HG02588 (cell line): ENCODE results near the gene CYP1A2.

Experiments used
- ATAC-seq: cut with Tn5 transposase; IDR thresholded peaks from one replicate; pipeline ENCODE4 v1.9.1; 2021; ENCODE audit warnings: mild to moderate bottlenecking, moderate library complexity; ENCODE audit not compliant: unreplicated experiment

CYP1A2 gene

GRCh38 chr15:74788683-74789151 lies 40.1 kb downstream of the CYP1A2 start:
- ATAC-seq, result peak; percentile 23

GRCh38 chr15:74789171-74789631 lies 40.6 kb downstream of the CYP1A2 start:
- no peak for ATAC-seq

- ATAC-seq, result no peak
Measured at GRCh38 chr15:74789741-74790079, 41.1 kb downstream of the CYP1A2 start.

GRCh38 chr15:74790080-74790916 lies 41.7 kb downstream of the CYP1A2 start:
- ATAC-seq, result no peak

GRCh38 chr15:74791007-74791406 lies 42.4 kb downstream of the CYP1A2 start:
- no peak for ATAC-seq

- ATAC-seq, result no peak
Measured at GRCh38 chr15:74791667-74792066, 43.0 kb downstream of the CYP1A2 start.

GRCh38 chr15:74792227-74793016 lies 43.8 kb downstream of the CYP1A2 start:
- no peak for ATAC-seq

GRCh38 chr15:74793135-74794028 lies 44.7 kb downstream of the CYP1A2 start:
- no peak for ATAC-seq

- ATAC-seq, result no peak
Measured at GRCh38 chr15:74794248-74794969, 45.8 kb downstream of the CYP1A2 start.

GRCh38 chr15:74794970-74795349 lies 46.3 kb downstream of the CYP1A2 start:
- no peak for ATAC-seq

- no peak for ATAC-seq
Measured at GRCh38 chr15:74795966-74796625, 47.5 kb downstream of the CYP1A2 start.

GRCh38 chr15:74798388-74799254 lies 50.0 kb downstream of the CYP1A2 start:
- no peak for ATAC-seq

- ATAC-seq, result no peak
Measured at GRCh38 chr15:74799255-74799855, 50.7 kb downstream of the CYP1A2 start.

- ATAC-seq, result peak; percentile 60
Measured at GRCh38 chr15:74799856-74800558, 51.4 kb downstream of the CYP1A2 start.

- no peak for ATAC-seq
Measured at GRCh38 chr15:74800559-74801094, 52.0 kb downstream of the CYP1A2 start.

GRCh38 chr15:74801311-74801997 lies 52.8 kb downstream of the CYP1A2 start:
- ATAC-seq, result no peak

GRCh38 chr15:74802290-74802689 lies 53.6 kb downstream of the CYP1A2 start:
- ATAC-seq, result no peak
